GM23338 (cell line): ENCODE measurements around the gene SNW1. TPM values are rescaled to one million over a fixed set of nuclear protein-coding genes. Genes with fewer than 3 reads are reported as not detected.

Experiments used
- ATAC-seq: fragments of 200-7000 bp; cut with Tn5 transposase; 3 replicates; pipeline ENCODE4 v1.9.1; 2020
- DNase-seq: peaks from one replicate; pipeline ENCODE4 v3.0.0-alpha.2; 2015; ENCODE audit warnings: low spot score
- H2AFZ ChIP-seq: fragments of 200-600 bp; sonication (generic); 2 replicates; pipeline ENCODE4 v1.8.0; 2016; ENCODE audit warnings: antibody characterized with exemption, mild to moderate bottlenecking, moderate library complexity
- H3F3A ChIP-seq: fragments of 200-600 bp; sonication (generic); replicated peaks from 2 replicates; pipeline ENCODE4 v1.8.0; 2017; ENCODE audit warnings: antibody characterized with exemption, mixed run types, low read depth
- H3K27ac ChIP-seq: fragments of 200-600 bp; sonication (generic); 2 replicates; pipeline ENCODE4 v1.6.1; 2016; ENCODE audit warnings: low read depth
- H3K27me3 ChIP-seq: fragments of 200-600 bp; sonication (generic); 2 replicates; pipeline ENCODE4 v1.8.0; 2016; ENCODE audit warnings: mild to moderate bottlenecking, mixed run types, moderate library complexity; ENCODE audit not compliant: insufficient read depth
- H3K36me3 ChIP-seq: fragments of 200-600 bp; sonication (generic); 2 replicates; pipeline ENCODE4 v1.8.0; 2016; ENCODE audit warnings: mild to moderate bottlenecking; ENCODE audit not compliant: insufficient read depth
- H3K4me1 ChIP-seq: fragments of 200-600 bp; sonication (generic); 2 replicates; pipeline ENCODE4 v1.8.0; 2016; ENCODE audit warnings: mild to moderate bottlenecking, moderate library complexity; ENCODE audit not compliant: insufficient read depth
- H3K4me2 ChIP-seq: fragments of 200-600 bp; sonication (generic); 2 replicates; pipeline ENCODE4 v1.7.1; 2017; ENCODE audit warnings: mixed run types
- H3K4me3 ChIP-seq: fragments of 200-600 bp; sonication (generic); 2 replicates; pipeline ENCODE4 v1.6.1; 2016; ENCODE audit warnings: mixed run types
- H3K79me2 ChIP-seq: fragments of 200-600 bp; sonication (generic); replicated peaks from 2 replicates; pipeline ENCODE4 v1.8.0; 2017; ENCODE audit warnings: mild to moderate bottlenecking; ENCODE audit not compliant: insufficient read depth
- H3K9me2 ChIP-seq: fragments of 200-600 bp; sonication (generic); 2 replicates; pipeline ENCODE4 v1.8.0; 2017; ENCODE audit not compliant: insufficient read depth
- H4K20me1 ChIP-seq: fragments of 200-600 bp; sonication (generic); replicated peaks from 2 replicates; pipeline ENCODE4 v1.8.0; 2017; ENCODE audit warnings: mild to moderate bottlenecking; ENCODE audit not compliant: insufficient read depth
- H3K27ac Mint-ChIP-seq: 2 replicates; pipeline ENCODE4 v1.8.0; 2020; ENCODE audit warnings: inconsistent platforms, mild to moderate bottlenecking, moderate library complexity, mixed read lengths
- H3K27me3 Mint-ChIP-seq: 3 replicates; pipeline ENCODE4 v1.8.0; 2022; ENCODE audit warnings: low read depth, mild to moderate bottlenecking, moderate library complexity, mixed read lengths, inconsistent platforms; ENCODE audit not compliant: insufficient read depth, poor library complexity
- H3K36me3 Mint-ChIP-seq: 3 replicates; pipeline ENCODE4 v1.8.0; 2021; ENCODE audit warnings: low read depth, mild to moderate bottlenecking, inconsistent platforms, moderate library complexity, mixed read lengths
- H3K4me1 Mint-ChIP-seq: 3 replicates; pipeline ENCODE4 v1.8.0; 2020; ENCODE audit warnings: mild to moderate bottlenecking, inconsistent platforms, mixed read lengths
- H3K4me3 Mint-ChIP-seq: 3 replicates; pipeline ENCODE4 v1.8.0; 2021; ENCODE audit warnings: moderate library complexity, mild to moderate bottlenecking, inconsistent platforms, mixed read lengths
- H3K9me3 Mint-ChIP-seq: 3 replicates; pipeline ENCODE4 v1.8.0; 2020; ENCODE audit warnings: moderate library complexity, mild to moderate bottlenecking, inconsistent platforms, mixed read lengths
- CREB1 ChIP-seq: fragments of 250-450 bp; sonication (Bioruptor Pico); IDR thresholded peaks from 2 replicates; pipeline ENCODE4 v1.5.0; 2020; ENCODE audit warnings: low read depth, mild to moderate bottlenecking, moderate library complexity
- CTCF ChIP-seq, 2 experiments: fragments of 200-600 bp in 1 of 2; sonication (generic) in 1 of 2; conservative IDR thresholded peaks; 2 replicates each; pipeline versions ENCODE4 v1.5.1 to v1.6.1; 2016 to 2017; ENCODE audit warnings: antibody characterized with exemption in 2 of 2, low read depth in 2 of 2, mild to moderate bottlenecking in 2 of 2, moderate library complexity in 1 of 2
- ETS1 ChIP-seq: IDR thresholded peaks from 2 replicates; pipeline ENCODE4 v1.6.1; 2016; ENCODE audit warnings: antibody characterized with exemption
- EZH2 ChIP-seq: fragments of 200-600 bp; sonication (generic); IDR thresholded peaks from one replicate; pipeline ENCODE4 v1.8.0; 2017; ENCODE audit warnings: antibody characterized with exemption, mild to moderate bottlenecking, low read depth; ENCODE audit not compliant: unreplicated experiment
- EZH2phosphoT487 ChIP-seq: fragments of 200-600 bp; sonication (generic); IDR thresholded peaks from one replicate; pipeline ENCODE4 v1.8.1; 2018; ENCODE audit warnings: antibody characterized with exemption; ENCODE audit not compliant: unreplicated experiment
- JUNB ChIP-seq: IDR thresholded peaks from one replicate; pipeline ENCODE4 v1.6.1; 2016; ENCODE audit warnings: antibody characterized with exemption; ENCODE audit not compliant: unreplicated experiment
- NANOG ChIP-seq: IDR thresholded peaks from 2 replicates; pipeline ENCODE4 v1.6.1; 2016; ENCODE audit warnings: antibody characterized with exemption, borderline replicate concordance
- POLR2AphosphoS5 ChIP-seq: IDR thresholded peaks from 2 replicates; pipeline ENCODE4 v1.6.1; 2016; ENCODE audit warnings: antibody characterized with exemption, low read depth
- REST ChIP-seq: IDR thresholded peaks from one replicate; pipeline ENCODE4 v1.6.1; 2018; ENCODE audit warnings: antibody characterized with exemption; ENCODE audit not compliant: unreplicated experiment
- STAT1 ChIP-seq: IDR thresholded peaks from one replicate; pipeline ENCODE4 v1.6.1; 2016; ENCODE audit warnings: antibody characterized with exemption; ENCODE audit not compliant: unreplicated experiment
- ZNF114 ChIP-seq: fragments of 250-450 bp; sonication (Bioruptor Pico); IDR thresholded peaks from 2 replicates; pipeline ENCODE4 v1.5.0; 2020; ENCODE audit warnings: mild to moderate bottlenecking, moderate library complexity
- ZNF331 ChIP-seq: fragments of 250-450 bp; sonication (Bioruptor Pico); IDR thresholded peaks from 2 replicates; pipeline ENCODE4 v1.5.0; 2020; ENCODE audit warnings: low read depth, mild to moderate bottlenecking, moderate library complexity
- polyA plus RNA-seq: library from polyadenylated mRNA; unstranded; fragments of >200 nt; fragmentation: Nextera tagmentation; extraction: Ambion mirVana; gene quantifications from 2 replicates; pipeline ENCODE4 v1.2.1, GENCODE V29; 2016
- total RNA-seq: library from RNA; depleted of rRNA; stranded (reverse); fragments of >200 nt; shearing (Covaris generic); gene quantifications from 2 replicates; pipeline ENCODE4 v1.2.3, GENCODE V29; 2014
- TF ChIP-seq, protein P1 (sequence below): fragments of 250-450 bp; sonication (Bioruptor Pico); IDR thresholded peaks from 2 replicates; pipeline ENCODE4 v1.5.0; 2020; ENCODE audit warnings: mild to moderate bottlenecking, moderate library complexity

Gene SNW1
- total and polyA plus RNA-seq, 2 experiments from 2014 or later, result 60.5 to 129 TPM

DNA sequence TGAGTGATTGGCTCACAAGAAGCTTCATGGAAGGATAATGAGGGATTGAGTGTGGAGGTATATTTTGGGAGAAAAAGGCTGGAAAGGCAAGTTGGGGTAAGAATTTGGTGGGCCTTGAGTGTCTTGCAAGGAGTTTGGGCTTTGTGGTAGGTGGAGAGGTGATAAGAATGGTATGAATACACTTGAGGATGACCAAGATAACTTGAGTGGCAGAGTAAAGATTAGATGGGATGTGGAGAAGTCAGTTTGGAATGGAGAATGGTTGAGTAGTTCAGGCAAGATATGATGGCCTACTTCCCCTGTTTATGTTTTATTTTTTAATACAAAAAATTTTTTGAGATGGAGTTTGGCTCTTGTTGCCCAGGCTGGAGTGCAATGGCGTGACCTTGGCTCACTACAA lies 48.1 kb upstream of the SNW1 start:
- no peaks in the 10 kb centered on the region for H3K36me3 ChIP-seq
- no peak for ATAC-seq
- peaks cover 9% of the 10 kb centered on the region for H3K27me3 Mint-ChIP-seq

More for the DNA sequence above, 48.1 kb upstream of the SNW1 start:
- no peaks in the 10 kb centered on the region for H3K9me2 ChIP-seq
- TF ChIP-seq ZNF331 (CRISPR knock-in tag) (no peak), ETS1 (no peak), POLR2AphosphoS5 (no peak), CREB1 (CRISPR knock-in tag) (no peak), ZNF114 (CRISPR knock-in tag) (no peak), JUNB (no peak), REST (no peak), EZH2phosphoT487 (no peak), EZH2 (no peak), CTCF (conservative IDR thresholded peaks at IDR 0.05; ENCODE audit: low read depth in 2 of 2) (no peak), NANOG (no peak), STAT1 (no peak)
- TF ChIP-seq, protein P1, sequence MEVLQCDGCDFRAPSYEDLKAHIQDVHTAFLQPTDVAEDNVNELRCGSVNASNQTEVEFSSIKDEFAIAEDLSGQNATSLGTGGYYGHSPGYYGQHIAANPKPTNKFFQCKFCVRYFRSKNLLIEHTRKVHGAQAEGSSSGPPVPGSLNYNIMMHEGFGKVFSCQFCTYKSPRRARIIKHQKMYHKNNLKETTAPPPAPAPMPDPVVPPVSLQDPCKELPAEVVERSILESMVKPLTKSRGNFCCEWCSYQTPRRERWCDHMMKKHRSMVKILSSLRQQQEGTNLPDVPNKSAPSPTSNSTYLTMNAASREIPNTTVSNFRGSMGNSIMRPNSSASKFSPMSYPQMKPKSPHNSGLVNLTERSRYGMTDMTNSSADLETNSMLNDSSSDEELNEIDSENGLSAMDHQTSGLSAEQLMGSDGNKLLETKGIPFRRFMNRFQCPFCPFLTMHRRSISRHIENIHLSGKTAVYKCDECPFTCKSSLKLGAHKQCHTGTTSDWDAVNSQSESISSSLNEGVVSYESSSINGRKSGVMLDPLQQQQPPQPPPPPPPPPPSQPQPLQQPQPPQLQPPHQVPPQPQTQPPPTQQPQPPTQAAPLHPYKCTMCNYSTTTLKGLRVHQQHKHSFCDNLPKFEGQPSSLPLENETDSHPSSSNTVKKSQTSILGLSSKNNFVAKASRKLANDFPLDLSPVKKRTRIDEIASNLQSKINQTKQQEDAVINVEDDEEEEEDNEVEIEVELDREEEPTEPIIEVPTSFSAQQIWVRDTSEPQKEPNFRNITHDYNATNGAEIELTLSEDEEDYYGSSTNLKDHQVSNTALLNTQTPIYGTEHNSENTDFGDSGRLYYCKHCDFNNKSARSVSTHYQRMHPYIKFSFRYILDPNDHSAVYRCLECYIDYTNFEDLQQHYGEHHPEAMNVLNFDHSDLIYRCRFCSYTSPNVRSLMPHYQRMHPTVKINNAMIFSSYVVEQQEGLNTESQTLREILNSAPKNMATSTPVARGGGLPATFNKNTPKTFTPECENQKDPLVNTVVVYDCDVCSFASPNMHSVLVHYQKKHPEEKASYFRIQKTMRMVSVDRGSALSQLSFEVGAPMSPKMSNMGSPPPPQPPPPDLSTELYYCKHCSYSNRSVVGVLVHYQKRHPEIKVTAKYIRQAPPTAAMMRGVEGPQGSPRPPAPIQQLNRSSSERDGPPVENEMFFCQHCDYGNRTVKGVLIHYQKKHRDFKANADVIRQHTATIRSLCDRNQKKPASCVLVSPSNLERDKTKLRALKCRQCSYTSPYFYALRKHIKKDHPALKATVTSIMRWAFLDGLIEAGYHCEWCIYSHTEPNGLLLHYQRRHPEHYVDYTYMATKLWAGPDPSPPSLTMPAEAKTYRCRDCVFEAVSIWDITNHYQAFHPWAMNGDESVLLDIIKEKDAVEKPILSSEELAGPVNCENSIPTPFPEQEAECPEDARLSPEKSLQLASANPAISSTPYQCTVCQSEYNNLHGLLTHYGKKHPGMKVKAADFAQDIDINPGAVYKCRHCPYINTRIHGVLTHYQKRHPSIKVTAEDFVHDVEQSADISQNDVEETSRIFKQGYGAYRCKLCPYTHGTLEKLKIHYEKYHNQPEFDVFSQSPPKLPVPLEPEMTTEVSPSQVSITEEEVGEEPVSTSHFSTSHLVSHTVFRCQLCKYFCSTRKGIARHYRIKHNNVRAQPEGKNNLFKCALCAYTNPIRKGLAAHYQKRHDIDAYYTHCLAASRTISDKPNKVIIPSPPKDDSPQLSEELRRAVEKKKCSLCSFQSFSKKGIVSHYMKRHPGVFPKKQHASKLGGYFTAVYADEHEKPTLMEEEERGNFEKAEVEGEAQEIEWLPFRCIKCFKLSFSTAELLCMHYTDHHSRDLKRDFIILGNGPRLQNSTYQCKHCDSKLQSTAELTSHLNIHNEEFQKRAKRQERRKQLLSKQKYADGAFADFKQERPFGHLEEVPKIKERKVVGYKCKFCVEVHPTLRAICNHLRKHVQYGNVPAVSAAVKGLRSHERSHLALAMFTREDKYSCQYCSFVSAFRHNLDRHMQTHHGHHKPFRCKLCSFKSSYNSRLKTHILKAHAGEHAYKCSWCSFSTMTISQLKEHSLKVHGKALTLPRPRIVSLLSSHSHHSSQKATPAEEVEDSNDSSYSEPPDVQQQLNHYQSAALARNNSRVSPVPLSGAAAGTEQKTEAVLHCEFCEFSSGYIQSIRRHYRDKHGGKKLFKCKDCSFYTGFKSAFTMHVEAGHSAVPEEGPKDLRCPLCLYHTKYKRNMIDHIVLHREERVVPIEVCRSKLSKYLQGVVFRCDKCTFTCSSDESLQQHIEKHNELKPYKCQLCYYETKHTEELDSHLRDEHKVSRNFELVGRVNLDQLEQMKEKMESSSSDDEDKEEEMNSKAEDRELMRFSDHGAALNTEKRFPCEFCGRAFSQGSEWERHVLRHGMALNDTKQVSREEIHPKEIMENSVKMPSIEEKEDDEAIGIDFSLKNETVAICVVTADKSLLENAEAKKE (CRISPR knock-in tag), result no peak
- H3K4me3 ChIP-seq, result no peak overlapping the region
- H3K4me2 ChIP-seq, result no peak overlapping the region
- Mint-ChIP-seq H3K4me3 (no peak overlapping the region), H3K9me3 (no peaks in the 10 kb centered on the region), H3K4me1 (peaks cover 6% of the 10 kb centered on the region), H3K27ac (no peak overlapping the region), H3K36me3 (no peaks in the 10 kb centered on the region)
- no peak for DNase-seq
- H3F3A ChIP-seq, result no peaks in the 10 kb centered on the region
- no peaks in the 10 kb centered on the region for H4K20me1 ChIP-seq
- no peaks in the 10 kb centered on the region for H3K79me2 ChIP-seq
- H3K4me1 ChIP-seq, result peaks cover 4% of the 10 kb centered on the region
- H3K27me3 ChIP-seq, result no peaks in the 10 kb centered on the region
- H3K27ac ChIP-seq, result no peak overlapping the region
- H2AFZ ChIP-seq, result no peak overlapping the region
